ENCODE results near the gene WASHC2C.
"Not testable (repeated sequence)": the region's sequence is repeated elsewhere in the genome, so short reads cannot be mapped to it uniquely, and the experiment has no call there.

Gene WASHC2C

DNA sequence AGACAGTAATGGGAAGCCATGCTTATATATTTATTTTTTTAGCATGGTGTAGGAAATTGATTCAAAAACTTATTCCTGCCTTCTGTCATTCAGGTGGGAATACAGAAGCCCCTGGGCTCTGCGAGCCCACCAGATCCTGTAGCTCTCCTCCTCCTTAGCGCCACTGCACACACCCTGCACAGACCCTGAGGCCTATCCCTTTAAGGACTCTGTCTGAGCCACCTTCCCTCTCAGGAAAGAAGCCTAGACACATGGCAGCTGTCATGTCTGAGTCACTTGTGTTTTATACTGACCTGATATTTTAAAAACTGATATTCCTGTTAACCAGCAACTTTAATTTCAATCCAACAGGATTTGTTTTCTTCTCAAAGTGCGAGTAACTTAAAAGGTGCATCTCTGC is 36.0 kb downstream of the WASHC2C start:
- DNase-seq, result not testable (repeated sequence)

DNA sequence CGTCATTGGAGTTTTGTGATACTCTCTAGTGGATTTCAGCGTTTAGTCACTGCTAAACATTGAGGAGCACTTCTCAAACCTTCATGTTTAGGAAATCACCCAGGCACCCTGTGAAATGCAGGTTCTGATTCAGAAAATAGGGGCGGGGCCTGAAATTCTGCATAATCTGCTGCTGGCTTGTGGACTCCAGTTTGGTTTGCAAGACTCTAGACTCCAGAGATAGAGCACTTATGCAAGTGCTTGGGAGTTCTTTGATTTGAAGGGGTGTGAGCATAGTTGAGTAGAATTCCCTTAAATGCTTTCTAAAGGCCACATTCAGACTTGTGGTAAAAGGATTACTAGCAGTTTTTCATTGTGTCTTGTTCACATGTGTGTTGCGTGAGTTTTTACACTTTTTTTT is 41.3 kb downstream of the WASHC2C start:
- DNase-seq, result not testable (repeated sequence)

DNA sequence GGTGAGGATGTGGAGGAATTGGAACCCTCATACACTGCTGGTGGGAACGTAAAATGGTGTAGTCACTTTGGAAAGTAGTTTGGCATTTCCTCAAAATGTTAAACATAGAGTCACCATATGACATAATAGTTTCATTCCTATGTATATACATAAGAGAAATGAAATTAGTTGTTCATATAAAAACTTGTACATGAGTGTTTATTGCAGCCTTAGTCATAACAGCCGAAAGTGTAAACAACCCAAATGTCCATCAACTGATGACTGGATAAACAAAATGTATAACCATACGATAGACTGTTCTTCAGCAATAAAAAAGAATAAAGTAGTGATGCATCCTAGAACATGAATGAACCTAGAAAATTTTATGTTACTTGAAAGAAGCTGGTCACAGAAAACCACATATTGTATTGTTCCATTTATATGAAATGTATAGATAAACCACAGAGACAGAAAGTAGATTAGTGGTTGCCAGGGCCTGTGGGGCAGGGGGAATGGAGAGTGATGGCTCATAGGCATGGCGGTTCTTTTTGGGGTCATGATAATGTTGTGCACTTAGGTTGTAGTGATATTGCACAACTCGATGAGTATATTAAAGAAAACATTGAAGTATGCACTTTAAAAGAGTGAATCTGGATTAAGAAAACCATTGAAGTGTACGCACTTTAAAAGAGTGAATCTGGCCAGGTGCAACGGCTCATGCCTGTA is 44.8 kb downstream of the WASHC2C start:
- DNase-seq, result not testable (repeated sequence)

DNA sequence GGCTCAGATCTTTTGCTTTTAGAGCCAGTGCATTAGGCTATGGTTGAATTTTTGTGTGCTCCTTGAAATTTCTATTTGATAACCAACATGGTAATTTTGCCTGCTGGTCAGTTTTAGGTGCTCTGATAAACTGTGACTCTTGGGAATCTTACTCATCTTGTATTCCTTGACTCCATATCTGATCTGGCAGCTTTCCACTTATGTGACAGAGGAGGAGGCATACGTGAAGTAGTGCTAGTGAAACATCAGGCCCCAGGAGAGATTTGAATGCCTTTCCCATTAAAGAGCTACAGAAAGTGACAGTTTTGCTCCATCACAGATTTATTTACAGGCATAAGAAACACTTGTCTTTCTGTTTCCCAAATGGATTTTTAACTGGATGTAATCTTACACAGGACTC is 59.2 kb downstream of the WASHC2C start:
- DNase-seq, result not testable (repeated sequence)

DNA sequence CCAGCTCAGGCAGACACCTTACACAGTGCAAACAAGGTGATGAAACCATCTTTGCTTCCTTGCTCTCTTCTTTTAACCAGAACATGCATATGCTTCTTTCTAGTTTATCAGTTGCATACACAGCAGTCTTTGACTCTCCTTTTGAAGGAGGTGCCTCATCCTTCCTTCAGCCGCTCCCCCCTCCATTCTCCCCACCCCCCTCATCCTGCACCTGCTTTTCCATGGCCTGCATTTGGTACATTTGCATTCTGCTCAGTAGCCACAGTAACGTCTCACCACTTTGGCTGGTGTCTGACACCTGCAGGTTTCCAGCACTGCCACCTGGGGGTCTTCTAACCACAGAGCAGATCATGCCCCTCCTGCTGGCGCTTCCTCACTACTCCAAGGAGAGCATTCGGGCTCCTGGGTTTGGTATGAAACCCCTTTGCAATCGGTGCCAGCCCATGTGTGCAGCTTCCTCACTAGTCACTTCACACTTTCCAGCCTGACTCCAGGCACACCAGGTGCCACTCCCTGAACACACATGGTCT is 60.2 kb downstream of the WASHC2C start:
- not testable (repeated sequence) for DNase-seq

DNA sequence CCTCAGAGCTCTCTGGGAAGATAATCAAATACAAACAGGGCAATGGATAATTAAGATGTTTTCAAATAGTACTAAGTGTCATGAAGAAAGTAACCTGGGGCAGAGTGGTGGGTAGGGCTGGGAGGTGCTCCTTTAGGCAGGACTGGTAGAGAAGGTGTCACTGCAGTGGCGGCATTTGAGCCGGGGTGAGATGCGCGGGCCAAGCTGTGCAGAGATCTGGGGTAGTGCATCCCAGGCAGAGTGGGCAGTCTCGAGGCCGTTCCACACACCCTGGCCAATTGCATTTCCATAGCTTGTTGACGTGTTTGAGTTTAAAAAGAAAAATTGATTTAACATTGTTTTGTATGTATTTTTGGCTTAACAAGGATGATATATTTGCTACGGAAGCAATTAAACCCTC is 62.9 kb downstream of the WASHC2C start:
- not testable (repeated sequence) for DNase-seq

DNA sequence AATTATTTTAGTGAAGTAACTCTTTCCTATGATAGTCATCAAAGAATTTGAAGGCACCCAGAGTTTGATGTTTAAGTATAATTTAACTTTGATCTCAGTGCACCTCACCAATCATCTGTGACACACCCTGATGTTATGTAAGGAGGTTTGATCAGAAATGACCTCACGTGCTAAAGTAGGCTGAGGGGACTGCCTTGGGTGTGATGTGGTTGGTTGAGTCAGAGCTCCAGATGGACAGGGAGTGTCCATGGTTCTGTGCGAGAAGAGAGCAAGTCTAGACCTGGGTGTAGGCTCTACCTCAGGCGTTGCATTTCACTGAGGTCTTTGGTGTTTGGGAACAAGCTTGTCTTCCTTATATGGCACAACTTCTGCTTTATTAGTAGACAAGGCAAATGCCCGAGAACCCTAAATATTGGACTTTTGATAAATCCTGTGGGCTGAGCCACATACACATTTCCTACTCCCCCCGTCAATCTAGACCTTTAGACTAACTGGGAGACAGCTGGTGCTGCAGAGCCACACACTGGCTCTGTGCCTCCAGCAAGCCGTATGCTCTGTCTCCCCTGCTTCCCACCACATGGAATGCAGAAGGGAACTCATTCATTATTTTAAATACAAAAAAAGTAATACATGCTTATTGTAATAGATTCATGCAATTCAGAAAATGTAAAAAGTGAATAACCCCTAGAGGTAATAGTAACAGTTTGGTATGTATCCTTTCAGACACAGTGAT is 63.8 kb downstream of the WASHC2C start:
- DNase-seq, result not testable (repeated sequence)

DNA sequence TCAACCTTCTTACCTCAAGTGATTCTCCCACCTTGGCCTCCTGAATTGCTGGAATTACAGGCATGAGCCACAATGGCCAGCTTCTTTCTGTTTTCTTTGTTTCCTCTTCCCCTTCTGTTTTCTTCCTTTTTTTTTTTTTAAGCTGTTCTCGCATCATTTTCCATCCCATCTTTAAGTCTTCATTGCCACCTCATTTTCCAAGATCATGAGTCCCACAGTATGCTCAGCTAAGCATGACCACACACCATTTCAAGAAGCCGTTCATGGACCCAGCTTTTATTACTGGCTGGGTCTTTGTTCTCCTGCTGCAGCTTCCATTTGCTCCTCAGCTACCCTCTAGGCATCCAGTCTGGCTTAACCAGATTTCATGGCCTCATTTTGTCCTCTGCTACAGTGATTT is 67.7 kb downstream of the WASHC2C start:
- not testable (repeated sequence) for DNase-seq

DNA sequence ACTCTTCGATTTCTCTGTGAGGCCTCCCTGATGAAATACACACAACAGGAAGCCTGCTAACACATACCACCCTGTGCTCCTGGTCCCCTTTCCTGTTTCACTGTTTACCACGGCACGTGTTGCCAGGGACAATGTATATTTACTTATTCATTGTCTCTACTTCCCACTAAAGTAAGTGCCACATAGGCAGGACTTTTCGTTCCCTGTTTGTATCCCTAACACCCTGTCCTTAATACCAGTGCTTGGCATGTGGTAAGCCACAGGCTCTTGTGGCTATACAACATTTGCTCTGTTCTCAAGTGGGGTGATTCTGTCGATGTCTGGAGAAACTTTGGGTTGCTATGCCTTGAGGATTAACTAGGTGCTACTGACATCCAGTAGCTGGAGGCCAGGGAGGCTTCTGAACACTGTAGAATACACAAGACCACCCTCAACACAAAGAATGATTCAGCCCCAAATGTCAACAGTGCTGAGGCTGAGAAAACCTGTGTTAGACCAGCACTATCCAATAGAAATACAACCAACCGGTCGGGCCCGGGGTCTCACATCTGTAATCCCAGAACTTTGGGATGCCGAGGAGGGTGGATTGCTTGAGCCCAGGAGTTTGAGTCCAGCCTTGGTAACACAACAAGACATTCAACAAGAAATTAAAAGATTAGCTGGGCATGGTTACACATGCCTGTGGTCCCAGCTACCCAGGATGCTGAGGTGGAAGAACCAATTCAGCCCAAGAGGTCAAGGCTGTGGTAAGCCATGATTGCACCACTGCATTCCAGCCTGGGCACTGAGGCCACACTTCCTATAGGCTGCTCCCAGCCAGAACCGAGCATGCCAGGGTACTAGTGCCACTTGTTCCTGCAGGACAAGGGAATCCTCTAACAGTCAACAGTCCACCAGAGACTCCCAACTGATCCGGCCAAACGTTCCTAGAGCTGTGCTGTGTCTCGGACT is 76.3 kb downstream of the WASHC2C start:
- not testable (repeated sequence) for DNase-seq

DNA sequence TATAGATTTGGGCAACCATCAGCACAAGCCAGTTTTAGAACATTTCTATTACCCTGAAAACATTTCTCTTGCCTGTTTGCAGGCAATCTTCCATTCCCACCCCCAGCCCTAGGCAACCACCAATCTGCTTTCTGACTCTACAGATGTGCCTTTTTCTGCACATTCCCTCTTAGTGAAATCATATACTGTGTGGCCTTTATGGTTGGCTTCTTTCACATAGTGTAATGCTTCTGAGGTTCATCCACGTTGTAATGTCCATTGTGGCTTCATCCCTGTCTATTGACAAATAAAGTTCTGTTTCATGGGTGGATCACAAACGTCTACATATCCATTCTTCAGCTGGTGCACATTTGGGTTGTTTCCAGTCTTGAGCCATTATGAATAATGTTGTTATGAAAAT is 77.9 kb downstream of the WASHC2C start:
- not testable (repeated sequence) for DNase-seq

DNA sequence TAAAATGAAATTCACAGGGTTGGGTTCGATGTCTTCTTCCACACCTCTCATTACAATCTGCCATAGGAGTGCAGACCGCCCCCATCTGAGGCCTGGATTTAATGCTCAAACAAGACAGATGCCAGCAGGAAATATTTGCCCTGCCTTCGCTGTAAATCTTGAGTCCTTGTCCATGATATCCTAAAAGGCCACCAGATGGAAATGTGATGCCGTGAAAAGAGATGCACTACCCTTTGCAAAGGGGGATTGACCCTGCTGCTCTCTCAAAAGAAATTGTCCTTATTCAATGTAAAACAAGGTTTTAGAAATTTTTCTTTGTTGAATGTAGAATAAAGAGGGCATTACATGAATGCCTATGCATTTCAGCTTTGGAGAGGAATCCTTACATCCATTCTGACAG is 82.8 kb downstream of the WASHC2C start:
- DNase-seq, result no peak

DNA sequence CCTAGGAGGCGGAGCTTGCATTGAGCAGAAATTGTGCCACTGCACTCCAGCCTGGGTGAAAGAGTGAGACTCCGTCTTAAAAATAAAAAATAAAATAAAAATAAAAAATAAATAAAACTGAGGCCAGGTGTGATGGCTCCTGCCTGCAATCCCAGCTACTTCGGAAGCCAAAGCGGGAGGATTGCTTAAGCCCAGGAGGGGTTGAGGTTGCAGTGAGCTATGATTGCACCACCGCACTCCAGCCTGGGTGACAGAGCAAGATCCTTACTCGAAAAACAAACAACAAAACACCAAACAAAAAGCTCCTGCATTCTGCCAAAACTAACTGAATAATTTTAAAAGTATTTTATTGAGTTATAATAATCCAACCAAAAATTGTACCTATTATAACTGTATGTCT is 84.0 kb downstream of the WASHC2C start:
- no peak for DNase-seq

DNA sequence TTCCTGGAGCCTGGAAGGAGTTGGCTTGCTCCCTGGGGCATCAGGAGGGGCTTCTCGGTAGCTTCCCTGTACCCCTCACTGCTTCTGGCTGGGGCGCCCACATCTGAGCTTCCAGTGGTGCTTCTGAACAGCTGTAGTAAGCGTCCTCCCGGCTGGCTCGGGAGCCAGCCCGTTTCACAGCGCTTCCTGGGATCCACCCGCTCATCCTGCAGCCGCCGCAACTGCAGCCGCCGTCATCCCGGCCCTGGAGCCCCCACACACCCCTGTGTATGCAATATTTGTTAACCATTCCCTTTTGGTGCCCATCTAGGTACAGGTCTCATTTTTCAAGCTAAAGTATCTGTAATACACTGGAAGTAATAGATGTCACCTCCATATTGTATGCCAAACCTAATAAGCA is 85.9 kb downstream of the WASHC2C start:
- not testable (repeated sequence) for DNase-seq

DNA sequence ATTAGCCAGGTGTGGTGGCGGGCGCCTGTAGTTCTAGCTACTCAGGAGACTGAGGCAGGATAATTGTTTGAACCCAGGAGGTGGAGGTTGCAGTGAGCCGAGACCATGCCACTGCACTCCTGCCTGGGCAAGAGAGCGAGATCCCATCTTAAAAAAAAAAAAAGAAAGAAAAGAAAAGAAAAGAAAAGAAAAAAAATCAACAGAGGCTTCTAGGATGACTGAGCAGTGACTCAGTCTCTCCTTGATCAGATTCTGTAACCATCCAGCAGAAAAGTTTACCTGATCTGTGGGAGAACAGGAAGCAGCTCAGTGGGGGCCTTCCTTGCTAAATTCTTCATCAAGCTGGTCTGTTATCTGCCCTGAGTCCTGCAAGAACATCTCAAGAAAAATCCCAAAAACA is 87.1 kb downstream of the WASHC2C start:
- DNase-seq, result not testable (repeated sequence)

DNA sequence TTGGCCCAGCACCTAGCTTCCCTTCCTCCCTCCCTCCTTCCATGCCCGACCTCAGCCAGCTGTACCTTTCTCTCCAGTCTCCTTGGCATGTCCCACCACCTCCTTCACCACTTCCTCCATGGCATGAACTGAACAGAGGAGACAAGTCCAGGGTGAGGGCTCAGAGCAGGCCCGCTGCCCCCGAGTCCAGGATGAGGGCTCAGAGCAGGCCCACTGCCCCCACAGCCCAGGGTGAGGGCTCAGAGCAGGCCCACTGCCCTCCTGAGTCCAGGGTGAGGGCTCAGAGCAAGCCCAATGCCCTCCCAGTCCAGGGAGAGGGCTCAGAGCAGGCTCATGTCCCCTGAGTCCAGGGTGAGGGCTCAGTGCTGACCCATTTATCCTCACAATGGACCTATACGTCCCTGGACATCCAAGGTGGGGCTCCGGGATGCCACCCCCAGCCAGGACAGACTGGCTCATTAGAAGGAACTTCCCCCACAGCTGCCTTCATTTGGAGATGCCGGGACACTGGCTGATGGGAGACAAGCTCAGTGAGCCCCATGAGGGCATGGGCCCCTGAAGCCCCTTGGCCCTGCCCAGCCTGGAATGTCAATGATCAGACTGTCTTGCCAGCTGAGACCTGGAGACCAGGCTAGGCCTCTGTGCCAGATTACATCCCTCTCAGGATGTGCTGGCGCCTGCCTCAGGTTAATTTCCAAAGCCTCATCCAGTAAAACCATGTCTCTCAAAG is 90.2 kb downstream of the WASHC2C start:
- no peak for DNase-seq

DNA sequence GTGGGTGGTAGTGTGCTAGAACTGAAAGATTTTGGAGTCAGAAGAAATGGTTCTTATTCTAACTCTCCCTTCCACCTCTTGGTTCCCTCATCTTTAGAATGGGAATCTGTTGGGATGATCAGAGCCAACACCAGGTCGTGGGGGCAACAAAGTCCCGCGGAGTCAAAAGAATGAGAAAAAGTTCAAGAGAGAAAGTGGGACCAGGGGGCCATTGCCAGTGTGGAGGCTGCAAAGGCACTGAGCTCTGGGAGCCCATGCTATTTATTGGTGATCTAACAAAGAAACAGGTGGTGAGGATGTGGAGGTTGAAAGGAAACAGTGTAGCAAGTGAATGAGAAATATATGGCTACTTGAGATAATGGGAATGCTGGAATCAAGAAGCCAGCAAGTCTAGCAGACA is 90.8 kb downstream of the WASHC2C start:
- no peak for DNase-seq

DNA sequence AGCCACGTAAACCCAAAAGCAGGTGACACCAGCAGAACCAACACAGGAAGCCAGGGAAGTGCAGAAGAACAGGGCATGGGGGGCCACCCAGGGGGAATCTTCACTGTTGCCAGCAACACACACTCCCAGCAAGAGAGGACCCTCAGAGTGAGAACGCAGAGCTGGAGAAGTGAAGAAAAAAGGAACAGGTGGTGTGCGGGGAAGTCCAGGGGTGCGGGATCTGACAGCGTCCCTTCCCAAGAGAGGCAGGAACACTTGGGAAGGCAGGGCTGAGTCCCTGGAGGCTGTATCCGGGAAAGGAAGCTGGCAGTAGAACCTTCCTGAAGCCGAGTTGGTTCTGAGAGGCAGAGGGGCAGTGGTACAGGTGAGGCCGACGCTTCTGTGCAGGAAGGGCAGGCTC is 92.5 kb downstream of the WASHC2C start:
- DNase-seq, result no peak

DNA sequence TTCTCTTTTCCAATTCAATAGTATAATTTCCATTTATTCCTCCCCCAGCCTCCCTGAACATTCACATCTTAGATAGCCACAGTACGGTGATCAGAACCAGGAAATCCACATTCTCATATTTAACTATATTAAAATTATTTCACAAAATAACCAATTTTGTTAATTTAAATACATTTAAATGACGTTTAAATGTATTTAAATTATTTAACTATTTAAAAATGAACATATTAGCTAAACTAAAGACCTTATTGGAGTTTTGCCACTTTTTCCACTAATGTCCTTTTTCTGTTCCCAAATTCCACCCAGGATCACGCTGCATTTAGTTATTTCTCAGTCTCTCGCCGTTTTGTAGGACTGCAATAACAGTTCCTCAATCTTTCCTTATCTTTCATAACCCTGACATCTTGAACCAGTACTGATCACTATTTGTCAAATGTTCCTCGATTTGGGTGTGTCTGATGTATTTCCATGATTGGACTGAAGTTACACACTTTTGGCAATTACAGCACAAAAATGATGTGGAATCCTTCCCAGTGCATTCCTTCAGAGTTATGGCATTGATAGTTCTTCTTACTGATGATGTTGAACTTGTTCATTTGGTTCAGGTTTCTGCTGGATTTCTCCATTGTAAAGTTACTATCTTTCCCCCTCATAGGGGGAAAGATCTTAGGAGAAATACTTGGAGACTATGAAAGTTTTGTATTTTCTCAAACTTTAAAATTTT is 93.2 kb downstream of the WASHC2C start:
- DNase-seq, result not testable (repeated sequence)

DNA sequence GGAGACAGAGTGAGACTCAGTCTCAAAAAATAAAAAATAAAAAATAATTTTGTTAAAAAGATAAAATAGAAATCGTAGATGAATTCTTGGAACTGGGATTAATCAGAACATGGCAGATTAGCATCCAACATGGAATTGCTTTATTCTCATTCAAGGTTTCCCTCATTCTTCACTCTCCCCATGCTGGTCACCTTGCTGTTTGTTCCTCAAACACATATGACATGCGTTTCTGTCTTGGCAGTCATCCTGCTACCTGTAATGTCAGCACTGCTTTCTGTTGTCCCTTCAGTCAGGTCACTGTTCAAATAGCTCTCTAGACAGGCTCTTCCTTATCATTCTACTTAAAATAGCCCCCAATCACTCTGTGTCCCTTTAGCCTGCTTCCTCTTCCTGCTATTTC is 95.9 kb downstream of the WASHC2C start:
- DNase-seq, result not testable (repeated sequence)

All from GDM1 (cell line).